Endothelial cell of umbilical vein (primary cell): Measurements from ENCODE around the gene DCLRE1B. TPM values are rescaled to one million over a fixed set of nuclear protein-coding genes. Genes with fewer than 3 reads are reported as not detected.

Source experiments
- BruUV-seq: library from RNA; stranded (reverse); fragments of 400-500 nt; replicated peaks from 2 replicates; lab custom pipeline; 2021; lab: Mats Ljungman, UMichigan
- CTCF ChIA-PET: fragments of 300-600, 350-600 bp; sonication (Branson Sonifier 250); formaldehyde crosslinking; loops from one replicate; lab custom pipeline; 2021; ENCODE audit warnings: antibody characterized with exemption, inconsistent platforms; lab: Charles Lee
- POLR2A ChIA-PET: fragments of 300-600, 350-600 bp; sonication (Branson Sonifier 250); formaldehyde crosslinking; loops from one replicate; lab custom pipeline; 2021; ENCODE audit warnings: antibody characterized with exemption, inconsistent platforms; lab: Charles Lee
- DNase-seq: peaks from one replicate; pipeline ENCODE4 v3.0.0-alpha.2; 2011; ENCODE audit warnings: low read depth, low spot score
- FAIRE-seq: peaks from 2 replicates; lab custom pipeline; 2011; peaks lifted over from hg19 to GRCh38; lab: Jason Lieb, UNC
- H2AFZ ChIP-seq: 2 replicates; pipeline ENCODE4 v1.6.0; 2012; ENCODE audit warnings: low read depth, low read length, control low read depth, inconsistent platforms
- H3K27ac ChIP-seq: 2 replicates; pipeline ENCODE4 v1.5.1; 2011; ENCODE audit warnings: low read depth, mild to moderate bottlenecking, control low read depth, low read length, moderate library complexity; ENCODE audit not compliant: insufficient read depth
- H3K27me3 ChIP-seq, 2 experiments: 2 replicates each; pipeline versions ENCODE4 v1.6.0 to v1.6.1; 2011; ENCODE audit warnings: low read length in 2 of 2, mixed read lengths in 1 of 2; ENCODE audit not compliant: control insufficient read depth in 2 of 2, insufficient read depth in 2 of 2
- H3K36me3 ChIP-seq, 2 experiments: 2 replicates in 1 of 2; 3 replicates in 1 of 2; pipeline ENCODE4 v1.5.1; 2011; ENCODE audit warnings: low read length in 2 of 2, mild to moderate bottlenecking in 1 of 2, moderate library complexity in 1 of 2; ENCODE audit not compliant: control insufficient read depth in 2 of 2, insufficient read depth in 2 of 2; ENCODE audit errors: extremely low read depth in 1 of 2
- H3K4me1 ChIP-seq: 3 replicates; pipeline ENCODE4 v1.5.1; 2011; ENCODE audit warnings: mild to moderate bottlenecking, low read length; ENCODE audit not compliant: control insufficient read depth, insufficient read depth; ENCODE audit errors: extremely low read depth
- H3K4me2 ChIP-seq: 2 replicates; pipeline ENCODE4 v1.6.1; 2011; ENCODE audit warnings: low read length, control low read depth, mixed read lengths; ENCODE audit not compliant: insufficient read depth
- H3K4me3 ChIP-seq, 3 experiments: fragments of 200-600 bp in 1 of 3; sonication (generic), shearing (Covaris generic) in 1 of 3; replicated peaks in 1 of 3; 2 replicates each; pipeline ENCODE4 v1.5.1; 2011 to 2016; ENCODE audit warnings: control low read depth in 3 of 3, low read length in 3 of 3, mild to moderate bottlenecking in 2 of 3, inconsistent platforms in 1 of 3, low read depth in 1 of 3, moderate library complexity in 1 of 3; ENCODE audit not compliant: insufficient read depth in 1 of 3
- H3K79me2 ChIP-seq: 2 replicates; pipeline ENCODE4 v1.6.0; 2012; ENCODE audit warnings: low read length, inconsistent platforms; ENCODE audit not compliant: control insufficient read depth, insufficient read depth
- H3K9ac ChIP-seq: replicated peaks from 2 replicates; pipeline ENCODE3; 2011; ENCODE audit warnings: low read length, control low read depth; ENCODE audit not compliant: insufficient read depth; ENCODE audit errors: extremely low read depth
- H3K9me1 ChIP-seq: replicated peaks from 3 replicates; pipeline ENCODE4 v1.6.0; 2011; ENCODE audit warnings: mild to moderate bottlenecking, low read length; ENCODE audit not compliant: control insufficient read depth, insufficient read depth; ENCODE audit errors: extremely low read depth
- H3K9me3 ChIP-seq: replicated peaks from 2 replicates; pipeline ENCODE4 v1.5.1; 2012; ENCODE audit warnings: low read length, inconsistent platforms; ENCODE audit not compliant: control insufficient read depth, insufficient read depth
- H4K20me1 ChIP-seq: replicated peaks from 2 replicates; pipeline ENCODE3; 2011; ENCODE audit warnings: mild to moderate bottlenecking, low read length; ENCODE audit not compliant: control insufficient read depth, insufficient read depth; ENCODE audit errors: extremely low read depth
- FOS ChIP-seq: IDR thresholded peaks from 2 replicates; pipeline ENCODE4 v1.6.1; 2011; ENCODE audit warnings: mild to moderate bottlenecking, low read length, moderate library complexity, borderline replicate concordance; ENCODE audit not compliant: insufficient read depth
- GATA2 ChIP-seq: IDR thresholded peaks from 2 replicates; pipeline ENCODE4 v1.7.0; 2011; ENCODE audit warnings: low read depth, mild to moderate bottlenecking, moderate library complexity, mixed read lengths, low read length; ENCODE audit not compliant: insufficient read length, insufficient read depth
- JUN ChIP-seq: IDR thresholded peaks from 2 replicates; pipeline ENCODE4 v1.6.1; 2011; ENCODE audit warnings: borderline replicate concordance, low read depth; ENCODE audit not compliant: insufficient read length, insufficient read depth
- MYC ChIP-seq: IDR thresholded peaks from one replicate; pipeline ENCODE4 v1.6.1; 2011; ENCODE audit warnings: mild to moderate bottlenecking, low read depth, low read length
- POLR2A ChIP-seq: IDR thresholded peaks from 2 replicates; pipeline ENCODE4 v1.6.1; 2012; ENCODE audit warnings: low read depth, mild to moderate bottlenecking, control low read depth, low read length
- POLR2AphosphoS5 ChIP-seq: IDR thresholded peaks from 2 replicates; pipeline ENCODE4 v1.6.1; 2012; ENCODE audit warnings: low read depth, mild to moderate bottlenecking, control low read depth, low read length, moderate library complexity; ENCODE audit not compliant: insufficient read depth
- dilution Hi-C: fragments of 300-500 bp; cut with MboI; formaldehyde crosslinking; loops from one replicate; pipeline ENCODE4 v1.15.0; 2019; ENCODE audit warnings: low sequenced_read_pairs; ENCODE audit not compliant: extremely low pct_ligation_motif_present
- intact Hi-C: fragments of 100-400 bp; cut with micrococcal nuclease; formaldehyde crosslinking; loops from one replicate; pipeline ENCODE4 v1.10.0; 2022
- polyA plus RNA-seq, 4 experiments: library from polyadenylated mRNA; depleted of rRNA in 3 of 4; stranded (reverse) in 3 of 4; unstranded in 1 of 4; fragments of >200 nt; gene quantifications; 2 replicates each; pipeline versions ENCODE4 v1.2.1 to v1.2.3, GENCODE V29; 2011 to 2012; ENCODE audit warnings: missing spikeins in 1 of 4
- total RNA-seq: library from RNA; stranded (reverse); gene quantifications from 2 replicates; pipeline ENCODE4 v1.2.3, GENCODE V29; 2021
- TF ChIP-seq, protein P1 (sequence below): IDR thresholded peaks from 2 replicates; pipeline ENCODE4 v1.6.1; 2011; ENCODE audit not compliant: insufficient read depth, insufficient read length

The DCLRE1B gene
- total and polyA plus RNA-seq, 2 donors (not counting 3 experiments of a cell fraction or from before 2014, with no cell fraction given): 5.6 to 10.7 TPM

- Histone ChIP-seq H3K4me2 (no peak overlapping the region), H3K9ac (no peak overlapping the region)
- POLR2A ChIA-PET: no interaction called here
Observed at GRCh38 chr1:113913312-113913668, 8.2 kb downstream of the DCLRE1B start.

DNA sequence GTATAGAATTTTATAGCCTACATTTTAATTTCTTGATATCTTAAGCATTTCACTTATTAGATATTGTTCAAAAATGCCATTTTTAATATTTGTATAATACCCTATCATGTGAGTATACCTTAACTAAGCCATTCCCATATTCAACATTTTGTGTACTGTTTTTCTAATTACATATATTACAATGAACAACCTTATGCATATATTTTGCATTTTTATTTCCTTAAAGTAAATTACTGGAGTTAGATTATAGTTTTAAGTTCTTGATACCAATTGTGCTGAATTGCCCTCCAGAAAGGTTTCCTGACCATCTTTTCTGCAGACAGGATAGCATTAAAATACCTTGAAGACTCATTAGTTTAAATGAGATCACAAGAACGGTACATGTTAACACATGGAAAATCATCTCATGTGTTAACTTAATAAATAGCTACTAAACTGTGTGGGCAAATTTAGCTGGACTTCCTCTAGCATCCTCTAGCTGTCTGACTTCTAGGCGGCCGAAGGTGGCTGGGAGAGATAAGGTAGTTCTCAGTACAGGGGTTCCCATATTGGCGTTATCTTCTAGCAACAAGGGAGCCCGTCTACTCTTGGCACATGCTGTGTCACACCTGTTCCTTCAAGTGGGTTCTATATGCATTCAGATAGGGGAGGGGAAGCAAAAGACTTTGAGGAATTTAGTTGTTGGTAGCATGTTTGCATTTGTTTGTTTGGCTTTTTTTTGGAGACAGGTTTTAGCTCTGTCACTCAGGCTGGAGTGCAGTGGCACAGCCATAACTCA is 8.9 kb downstream of the DCLRE1B start:
- H2AFZ ChIP-seq: no peak overlapping the region
- no TSS peak for BruUV-seq
- no peak for DNase-seq
- ChIA-PET CTCF (interaction anchor here (1.1 kb wide), 1 partner anchor 16 kb away, joined by 7 read pairs; no protein-coding TSS in a partner anchor), POLR2A (no interaction called here)
- no peaks in the 10 kb centered on the region for H3K79me2 ChIP-seq
- no peaks in the 10 kb centered on the region for H3K9me3 ChIP-seq
- peaks cover 2 to 4% of the 10 kb centered on the region in 2 experiments for H3K36me3 ChIP-seq
- dilution Hi-C loops: no loop called here
- intact Hi-C loops: no loop called here
- peaks cover 0 to 2% of the 10 kb centered on the region in 2 experiments for H3K27me3 ChIP-seq
- H4K20me1 ChIP-seq: no peaks in the 10 kb centered on the region
- TF ChIP-seq, protein P1, sequence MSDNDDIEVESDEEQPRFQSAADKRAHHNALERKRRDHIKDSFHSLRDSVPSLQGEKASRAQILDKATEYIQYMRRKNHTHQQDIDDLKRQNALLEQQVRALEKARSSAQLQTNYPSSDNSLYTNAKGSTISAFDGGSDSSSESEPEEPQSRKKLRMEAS: no peak
- TF ChIP-seq POLR2AphosphoS5 (no peak), FOS (no peak), POLR2A (no peak)
- H3K4me3 ChIP-seq: no peak overlapping the region
- H3K4me1 ChIP-seq: no peaks in the 10 kb centered on the region
- no peak overlapping the region for H3K27ac ChIP-seq
- no peak overlapping the region for H3K4me2 ChIP-seq
- no peak for FAIRE-seq
- no peaks in the 10 kb centered on the region for H3K9me1 ChIP-seq
- H3K9ac ChIP-seq: no peak overlapping the region

More at GRCh38 chr1:113913312-113913668, 8.2 kb downstream of the DCLRE1B start:
- no peaks in the 10 kb centered on the region for H3K9me1 ChIP-seq
- dilution Hi-C loops: no loop called here
- H3K4me1 ChIP-seq: no peaks in the 10 kb centered on the region
- no peak overlapping the region for H3K27ac ChIP-seq
- H3K79me2 ChIP-seq: no peaks in the 10 kb centered on the region
- no TSS peak for BruUV-seq
- no peaks in the 10 kb centered on the region for H3K9me3 ChIP-seq
- CTCF ChIA-PET: interaction anchor here (1.1 kb wide), 1 partner anchor 17 kb away, joined by 7 read pairs; no protein-coding TSS in a partner anchor
- intact Hi-C loops: no loop called here
- H3K4me3 ChIP-seq: no peak overlapping the region
- H3K36me3 ChIP-seq: peaks cover 2 to 4% of the 10 kb centered on the region in 2 experiments
- H4K20me1 ChIP-seq: no peaks in the 10 kb centered on the region
- H3K27me3 ChIP-seq: peaks cover 0 to under 1% of the 10 kb centered on the region in 2 experiments
- FAIRE-seq (no peak), DNase-seq (no peak)
- no peak overlapping the region for H2AFZ ChIP-seq
- TF ChIP-seq JUN: no peak
- no peak for TF ChIP-seq MYC
- TF ChIP-seq FOS: no peak
- no peak for TF ChIP-seq GATA2
